IMR-90 (cell line): ENCODE results near the gene KRT32. TPM values are rescaled to one million over a fixed set of nuclear protein-coding genes. Genes with fewer than 3 reads are reported as not detected.

Experiments used
- ATAC-seq: fragments of 200-7000 bp; cut with Tn5 transposase; 2 replicates; pipeline ENCODE4 v1.9.1; 2020; ENCODE audit warnings: low read depth, mild to moderate bottlenecking, moderate library complexity
- BruUV-seq: library from RNA; stranded (reverse); fragments of 400-500 nt; replicated peaks from 2 replicates; lab custom pipeline; 2021; lab: Mats Ljungman, UMichigan
- CTCF ChIA-PET: fragments of 300-600 bp; formaldehyde crosslinking; extraction: SDS; loops from one replicate; lab custom pipeline; 2021; ENCODE audit warnings: antibody characterized with exemption; lab: Yijun Ruan, JAX
- POLR2A ChIA-PET: fragments of 300-600 bp; sonication (Branson Sonifier 250); formaldehyde crosslinking; loops from one replicate; lab custom pipeline; 2022; ENCODE audit warnings: antibody characterized with exemption; ENCODE audit not compliant: unreplicated experiment; lab: Charles Lee
- DNase-seq: peaks from one replicate; pipeline ENCODE4 v3.0.0; 2013
- H2AFZ ChIP-seq: replicated peaks from 2 replicates; pipeline ENCODE3; 2013; ENCODE audit warnings: low read length, mild to moderate bottlenecking; ENCODE audit not compliant: poor library complexity
- H2AK5ac ChIP-seq: 2 replicates; pipeline ENCODE4 v1.6.1; 2013; ENCODE audit warnings: low read depth, low read length, inconsistent platforms
- H2AK9ac ChIP-seq: replicated peaks from 2 replicates; pipeline ENCODE3; 2013; ENCODE audit warnings: mild to moderate bottlenecking, low read depth, low read length, moderate library complexity; ENCODE audit not compliant: poor library complexity
- H2BK120ac ChIP-seq: 2 replicates; pipeline ENCODE4 v1.6.1; 2013; ENCODE audit warnings: low read depth, low read length, inconsistent platforms
- H2BK15ac ChIP-seq: 3 replicates; pipeline ENCODE4 v1.6.1; 2013; ENCODE audit warnings: low read depth, low read length, inconsistent platforms
- H2BK20ac ChIP-seq: 2 replicates; pipeline ENCODE4 v1.6.1; 2013; ENCODE audit warnings: low read depth, mild to moderate bottlenecking, inconsistent platforms, low read length, moderate library complexity
- H2BK5ac ChIP-seq: 2 replicates; pipeline ENCODE4 v1.6.1; 2013; ENCODE audit warnings: mild to moderate bottlenecking, low read depth, low read length, inconsistent platforms; ENCODE audit not compliant: poor library complexity, severe bottlenecking
- H3K14ac ChIP-seq: replicated peaks from 2 replicates; pipeline ENCODE4 v1.6.1; 2013; ENCODE audit warnings: low read depth, low read length, inconsistent platforms
- H3K18ac ChIP-seq: 2 replicates; pipeline ENCODE4 v1.6.1; 2013; ENCODE audit warnings: low read depth, low read length, control low read depth
- H3K23ac ChIP-seq: 2 replicates; pipeline ENCODE4 v1.6.1; 2013; ENCODE audit warnings: low read depth, low read length, inconsistent platforms
- H3K27ac ChIP-seq: 2 replicates; pipeline ENCODE4 v1.5.1; 2013; ENCODE audit warnings: mild to moderate bottlenecking, control low read depth, low read length; ENCODE audit not compliant: insufficient read depth
- H3K27me3 ChIP-seq: 2 replicates; pipeline ENCODE4 v1.6.1; 2013; ENCODE audit warnings: low read length; ENCODE audit not compliant: control insufficient read depth, insufficient read depth
- H3K36me3 ChIP-seq: 2 replicates; pipeline ENCODE4 v1.6.1; 2013; ENCODE audit warnings: low read length, mixed read lengths; ENCODE audit not compliant: control insufficient read depth, insufficient read depth
- H3K4ac ChIP-seq: 2 replicates; pipeline ENCODE4 v1.6.1; 2013; ENCODE audit warnings: low read depth, low read length, inconsistent platforms
- H3K4me1 ChIP-seq: 2 replicates; pipeline ENCODE4 v1.6.1; 2013; ENCODE audit warnings: low read length, mixed read lengths; ENCODE audit not compliant: control insufficient read depth, insufficient read depth
- H3K4me2 ChIP-seq: 2 replicates; pipeline ENCODE4 v1.6.1; 2013; ENCODE audit warnings: low read depth, mild to moderate bottlenecking, control low read depth, low read length, moderate library complexity
- H3K4me3 ChIP-seq: 2 replicates; pipeline ENCODE4 v1.5.1; 2013; ENCODE audit warnings: low read depth, mild to moderate bottlenecking, control low read depth, low read length, moderate library complexity; ENCODE audit not compliant: insufficient read depth
- H3K56ac ChIP-seq: 2 replicates; pipeline ENCODE4 v1.6.1; 2013; ENCODE audit warnings: low read length, inconsistent platforms; ENCODE audit not compliant: insufficient read depth; ENCODE audit errors: extremely low read depth
- H3K79me1 ChIP-seq, 2 experiments: 2 replicates each; pipeline ENCODE4 v1.6.1; 2013; ENCODE audit warnings: low read length in 2 of 2, inconsistent platforms in 1 of 2, low read depth in 1 of 2
- H3K9ac ChIP-seq: 2 replicates; pipeline ENCODE4 v1.6.1; 2013; ENCODE audit warnings: low read depth, low read length, control low read depth
- H3K9me1 ChIP-seq: 2 replicates; pipeline ENCODE4 v1.6.1; 2013; ENCODE audit warnings: low read length, inconsistent platforms; ENCODE audit not compliant: insufficient read depth
- H3K9me3 ChIP-seq: 2 replicates; pipeline ENCODE4 v1.6.1; 2013; ENCODE audit warnings: low read length; ENCODE audit not compliant: control insufficient read depth, insufficient read depth
- H4K20me1 ChIP-seq: 2 replicates; pipeline ENCODE4 v1.6.1; 2013; ENCODE audit warnings: low read length, inconsistent platforms; ENCODE audit not compliant: insufficient read depth
- H4K5ac ChIP-seq: 2 replicates; pipeline ENCODE4 v1.6.1; 2013; ENCODE audit warnings: mild to moderate bottlenecking, low read depth, low read length, control low read depth
- H4K8ac ChIP-seq, 2 experiments: 2 replicates each; pipeline ENCODE4 v1.6.1; 2013; ENCODE audit warnings: low read depth in 2 of 2, low read length in 2 of 2, control low read depth in 1 of 2, inconsistent platforms in 1 of 2
- H4K91ac ChIP-seq: 2 replicates; pipeline ENCODE4 v1.6.1; 2013; ENCODE audit warnings: low read depth, low read length, inconsistent platforms; ENCODE audit not compliant: insufficient read depth
- NFE2L2 ChIP-seq: fragments of 150-350 bp; IDR thresholded peaks from 2 replicates; pipeline ENCODE4 v1.6.1; 2016; ENCODE audit warnings: low read depth, mild to moderate bottlenecking, low read length
- WGBS, 2 experiments: methylation state at CpG; one replicate each; pipeline versions ENCODE4 v1.1.5 to v1.1.7; 2013; ENCODE audit warnings: missing lambda C conversion rate in 2 of 2; ENCODE audit not compliant: insufficient read length in 1 of 2; ENCODE audit errors: extremely low coverage in 2 of 2; 5-methylcytosine and 5-hydroxymethylcytosine counted together
- dilution Hi-C: fragments of 300-500 bp; cut with HindIII; formaldehyde crosslinking; loops from one replicate; pipeline ENCODE4 v1.14.3; 2018; ENCODE audit warnings: low sequenced_read_pairs; ENCODE audit not compliant: unreplicated experiment
- in situ Hi-C: fragments of 300-500 bp; cut with MboI; formaldehyde crosslinking; loops from 3 replicates; pipeline ENCODE4 v1.14.3; 2019; ENCODE audit warnings: low sequenced_read_pairs, inconsistent platforms, mixed read lengths
- intact Hi-C: fragments of 100-400 bp; cut with micrococcal nuclease; formaldehyde crosslinking; loops from 2 replicates; pipeline ENCODE4 v1.10.0; 2022
- polyA plus RNA-seq, 3 experiments: library from polyadenylated mRNA; depleted of rRNA; stranded (reverse); fragments of >200 nt; gene quantifications; 2 replicates each; pipeline ENCODE4 v1.2.3, GENCODE V29; 2012; ENCODE audit warnings: low replicate concordance in 1 of 3
- total RNA-seq: library from RNA; depleted of rRNA; stranded (reverse); fragments of >200 nt; gene quantifications from 2 replicates; pipeline ENCODE4 v1.2.3, GENCODE V29; 2012

Gene KRT32
- total and polyA plus RNA-seq, 2 of the 4 experiments (the other 2 are of a cell fraction), result 0.09 TPM; not detected in 1

GRCh38 chr17:41484920-41485904, 18.0 kb upstream of the KRT32 start:
- Histone ChIP-seq H3K4ac (no peak overlapping the region), H3K27me3 (peaks cover 9% of the 10 kb centered on the region; the same call in 1 of the 2 replicates), H4K5ac (no peak overlapping the region), H2AK5ac (no peak overlapping the region), H3K14ac (no peak overlapping the region), H4K8ac (no peak overlapping the region), H2BK5ac (no peak overlapping the region), H3K56ac (no peak overlapping the region), H3K9ac (no peak overlapping the region), H3K4me1 (no peaks in the 10 kb centered on the region), H3K18ac (no peak overlapping the region), H3K9me3 (no peaks in the 10 kb centered on the region), H4K91ac (no peak overlapping the region), H3K27ac (no peak overlapping the region), H2AK9ac (no peak overlapping the region), H4K20me1 (no peaks in the 10 kb centered on the region), H2BK15ac (no peak overlapping the region), H3K36me3 (no peaks in the 10 kb centered on the region), H2BK20ac (no peak overlapping the region), H3K9me1 (no peaks in the 10 kb centered on the region), H3K4me3 (no peak overlapping the region), H3K79me1 (no peaks in the 10 kb centered on the region), H2AFZ (peak overlapping the region; percentile 49), H3K4me2 (no peak overlapping the region), H2BK120ac (no peak overlapping the region), H3K23ac (no peak overlapping the region)
- no peak for TF ChIP-seq NFE2L2
- ChIA-PET CTCF (no interaction called here), POLR2A (interaction anchor here (0.5 kb wide), 1 partner anchor 10 kb away, joined by 4 read pairs; no protein-coding TSS in a partner anchor)
- WGBS, 2 experiments, result 83% methylated on average over 4 of the region's 8 CpGs; no CpG with 5 or more reads in 1 of the 2 experiments
- BruUV-seq, result no TSS peak
- intact Hi-C loops (no loop called here), in situ Hi-C loops (no loop called here), dilution Hi-C loops (no loop called here)
- no peak for ATAC-seq
- DNase-seq, result no peak
